Central memory CD4-positive, alpha-beta T cell (primary cell): ENCODE results near the gene ROR2.

Experiments used
- DNase-seq: peaks from one replicate; pipeline ENCODE4 v3.0.0; 2022

ROR2 gene

DNA sequence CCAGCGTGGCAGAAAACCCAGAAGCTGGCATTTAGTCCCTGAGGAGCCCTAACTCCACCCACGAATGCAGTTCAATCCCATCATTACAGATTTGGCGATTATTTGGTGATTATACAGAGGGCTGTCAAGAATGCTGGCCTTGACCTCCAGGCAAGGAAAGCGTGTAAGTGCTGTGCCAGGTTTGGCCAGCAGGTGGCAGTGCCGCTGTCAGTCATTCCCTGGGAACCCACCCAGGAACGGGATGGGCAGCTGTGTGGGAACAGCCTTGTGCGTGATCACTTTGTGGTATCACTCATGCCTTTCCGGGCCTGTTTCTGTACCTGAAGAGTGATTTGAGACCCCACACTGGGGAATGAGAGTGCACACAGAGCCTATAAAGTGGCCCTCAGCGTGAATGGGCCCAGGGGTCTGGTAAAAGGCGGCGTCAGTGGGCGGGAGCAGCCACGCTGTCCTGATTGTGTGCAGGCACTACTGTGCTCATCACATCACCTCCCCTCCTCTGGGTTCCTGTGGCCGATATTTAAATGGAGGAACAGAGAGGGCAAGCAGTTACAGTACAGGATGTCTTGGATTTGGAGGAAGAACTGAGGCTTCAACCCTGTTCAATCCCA, 215.6 kb downstream of the ROR2 start:
- no peak for DNase-seq

DNA sequence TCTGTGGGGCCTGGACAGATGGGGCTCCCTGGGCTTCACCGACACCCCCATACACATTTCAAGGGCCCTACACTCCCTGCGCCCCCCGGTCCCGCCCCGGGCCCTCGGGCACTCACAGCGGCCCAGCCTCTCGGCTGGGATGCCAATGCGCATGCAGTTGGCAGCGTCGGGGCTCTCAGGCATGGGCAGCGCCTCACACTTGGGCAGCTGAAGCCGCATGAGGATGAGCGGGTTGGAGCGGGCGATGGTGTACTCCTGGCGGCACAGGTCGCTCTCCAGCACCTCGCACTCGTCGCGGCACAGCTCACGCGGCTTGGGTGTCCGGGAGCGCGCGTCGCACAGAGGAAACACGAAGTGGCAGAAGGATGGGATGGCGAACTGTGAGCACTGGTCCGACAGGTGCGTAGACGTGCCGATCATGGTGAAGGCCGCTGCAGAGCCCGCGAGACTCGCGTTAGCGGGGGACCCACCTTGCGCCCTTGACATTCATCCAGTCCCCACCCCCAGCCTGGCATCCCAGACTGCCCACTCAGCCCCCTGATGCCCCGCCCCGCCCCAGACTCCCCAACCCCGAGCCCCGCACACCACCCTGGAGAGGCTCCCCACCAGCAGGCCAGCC, 216.9 kb downstream of the ROR2 start:
- no peak for DNase-seq

DNA sequence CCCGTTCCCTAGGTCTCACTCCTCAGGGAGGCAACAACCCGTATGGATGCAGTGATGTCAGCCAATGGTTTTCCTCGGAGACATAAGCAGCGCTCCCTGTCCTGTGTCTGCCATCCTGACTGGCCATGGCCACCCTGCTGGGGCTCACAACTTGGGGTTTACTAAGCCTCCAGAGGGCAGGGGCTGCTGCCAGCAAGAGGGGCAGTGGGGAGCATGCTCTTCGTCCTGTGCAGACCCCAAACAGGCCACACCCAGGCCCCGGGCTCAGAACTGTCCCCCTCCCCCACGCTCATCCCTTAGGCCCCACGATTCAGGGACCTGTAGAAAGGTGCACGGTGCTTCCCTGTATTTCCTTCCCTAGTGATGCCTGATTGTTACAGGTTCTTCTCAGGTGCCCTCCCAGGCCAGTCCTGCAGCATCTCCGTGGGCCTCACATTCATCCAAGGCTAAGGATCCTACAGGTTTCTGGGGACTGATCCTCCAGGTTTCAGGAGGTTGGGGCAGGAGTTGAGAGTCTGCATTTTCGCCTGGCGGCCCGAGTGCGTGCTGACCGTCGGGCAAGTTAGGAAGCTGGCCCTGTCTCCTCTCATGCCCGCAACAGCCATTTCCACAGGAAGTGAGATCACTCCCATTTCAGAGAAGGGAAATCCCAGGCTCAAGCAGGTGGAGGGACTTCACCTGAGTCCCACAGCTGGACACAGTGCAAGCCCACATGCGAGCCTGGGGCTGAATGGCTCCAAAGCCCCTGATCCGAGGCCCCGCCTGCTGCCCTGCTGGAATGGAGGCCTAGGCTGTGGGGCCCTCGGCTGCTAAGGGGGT, 217.6 kb downstream of the ROR2 start:
- no peak for DNase-seq

DNA sequence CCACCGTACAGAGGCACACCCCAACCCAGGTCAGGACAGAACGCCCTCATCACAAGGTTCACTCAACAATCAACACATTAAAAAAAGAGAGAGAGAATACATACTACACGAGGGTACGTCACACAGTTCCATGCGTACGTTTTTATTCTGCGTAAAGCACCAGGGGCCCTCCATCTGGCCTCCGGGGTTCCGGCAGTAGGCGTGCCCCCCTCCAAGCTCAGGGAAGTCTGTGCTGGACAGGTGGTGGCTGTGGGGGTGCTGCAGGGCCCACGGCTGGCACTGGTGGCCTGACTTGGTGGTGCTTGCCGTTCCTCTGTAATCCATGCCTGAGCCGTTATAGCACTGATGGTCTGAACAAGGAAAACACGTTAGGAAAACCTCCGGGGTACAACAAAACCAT, 219.2 kb downstream of the ROR2 start:
- DNase-seq: no peak

DNA sequence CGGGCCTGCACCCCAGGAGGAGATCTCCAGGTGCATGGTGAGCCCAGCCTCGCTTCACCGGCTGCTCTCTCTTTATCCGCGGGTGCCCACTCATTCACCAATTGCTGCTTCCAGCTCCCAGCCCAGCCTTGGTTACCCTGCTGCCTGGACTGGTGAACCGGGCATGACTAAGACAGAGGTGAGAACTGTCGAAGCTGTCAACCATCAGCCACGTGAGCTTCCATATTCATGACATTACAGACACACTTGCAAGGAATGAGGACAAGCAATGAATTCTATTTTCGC, 220.5 kb downstream of the ROR2 start:
- no peak for DNase-seq

DNA sequence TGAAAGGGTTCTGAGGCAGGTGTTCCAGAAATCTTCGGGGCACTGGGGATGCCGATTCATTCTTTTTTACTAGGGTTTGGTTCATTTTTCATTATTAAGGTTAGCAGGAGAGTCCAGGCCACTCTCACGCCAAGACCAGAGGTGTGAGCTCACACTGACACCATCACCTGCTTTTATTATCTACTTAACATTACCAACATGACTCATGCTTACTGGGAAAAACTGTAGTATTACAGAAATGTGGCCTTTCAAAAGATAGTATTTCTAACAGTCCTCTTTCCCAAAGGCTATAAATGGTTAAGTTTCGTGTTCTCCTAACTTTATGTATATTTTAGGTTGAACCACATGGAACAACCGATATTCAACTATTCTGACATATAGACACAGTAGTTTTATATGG, 222.1 kb downstream of the ROR2 start:
- DNase-seq: no peak

DNA sequence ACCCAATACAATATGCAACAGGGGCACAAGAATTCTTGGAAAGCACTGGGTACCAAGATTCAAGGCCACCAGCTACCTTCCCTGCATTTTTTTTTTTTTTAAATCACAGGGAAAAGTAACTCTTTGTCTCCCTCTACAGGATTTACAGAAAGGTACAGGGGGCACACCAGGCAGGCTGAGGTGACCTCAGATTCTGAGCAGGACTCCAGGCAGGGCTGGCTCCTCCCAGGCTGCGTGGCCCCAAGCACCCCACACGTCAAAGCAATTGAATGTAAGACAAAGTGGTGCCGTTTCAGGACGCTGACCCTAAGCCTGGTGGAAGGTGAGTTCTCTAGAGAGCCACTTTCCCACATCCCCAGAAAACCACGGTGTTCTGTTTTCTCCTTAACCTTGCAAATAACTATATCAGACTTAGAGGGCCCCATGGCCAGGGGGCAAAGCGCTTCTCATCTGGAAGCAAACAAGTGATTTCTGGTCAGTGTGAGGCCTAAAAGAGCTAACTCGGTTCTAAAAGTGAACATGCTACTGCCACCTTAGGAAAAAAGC, 222.6 kb downstream of the ROR2 start:
- peak; percentile 13 for DNase-seq

DNA sequence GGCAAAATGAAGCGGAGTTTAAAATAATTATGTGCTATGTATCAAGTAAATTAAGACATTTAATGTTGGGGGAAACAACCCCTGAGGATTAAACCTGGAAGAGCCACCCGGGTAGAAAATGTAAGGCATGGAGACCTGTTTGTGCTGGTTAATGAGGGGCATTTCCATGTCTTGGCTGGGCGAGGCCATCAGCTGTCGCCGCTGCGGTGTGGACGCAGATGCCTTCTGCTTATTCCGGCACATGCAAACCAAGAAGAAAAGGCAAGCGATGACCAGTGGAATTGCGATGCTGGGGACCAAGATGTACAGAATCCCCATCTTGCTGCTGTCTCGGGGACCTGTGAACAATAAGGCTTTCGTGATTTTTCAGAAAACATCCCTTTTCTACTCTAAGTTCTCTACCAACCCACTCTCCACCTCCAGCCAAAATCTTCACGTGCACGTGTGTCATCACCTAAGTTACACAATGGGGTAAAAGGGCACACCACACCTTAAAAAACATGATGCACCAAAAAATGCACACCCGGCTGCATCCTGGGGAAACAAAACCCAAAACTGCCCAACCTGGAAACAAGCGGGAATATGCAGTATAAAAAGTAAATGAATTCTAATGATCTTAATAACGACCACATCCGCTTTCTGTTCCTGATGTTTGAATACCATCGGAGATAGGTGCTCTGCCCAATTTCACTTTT, 223.5 kb downstream of the ROR2 start:
- DNase-seq: no peak

DNA sequence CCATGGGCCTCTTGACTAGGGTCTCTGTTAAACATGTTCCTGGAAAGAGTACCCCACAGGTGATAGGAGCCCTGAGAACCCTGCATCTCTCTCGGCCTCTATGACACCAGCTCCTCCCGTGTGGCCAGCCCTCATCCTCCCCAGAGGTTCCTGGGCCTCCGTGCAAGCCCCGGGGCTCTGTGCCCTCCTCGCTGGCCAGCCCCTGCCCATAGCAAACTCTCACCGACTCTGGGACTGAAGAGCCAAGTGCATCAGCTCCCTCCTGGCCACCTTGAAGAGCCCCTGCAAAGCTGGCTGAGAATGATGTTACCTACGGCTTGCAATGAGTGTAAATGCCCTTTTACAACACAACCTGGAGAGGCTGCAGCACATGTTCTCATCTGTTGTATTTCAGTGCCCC, 224.4 kb downstream of the ROR2 start:
- no peak for DNase-seq

DNA sequence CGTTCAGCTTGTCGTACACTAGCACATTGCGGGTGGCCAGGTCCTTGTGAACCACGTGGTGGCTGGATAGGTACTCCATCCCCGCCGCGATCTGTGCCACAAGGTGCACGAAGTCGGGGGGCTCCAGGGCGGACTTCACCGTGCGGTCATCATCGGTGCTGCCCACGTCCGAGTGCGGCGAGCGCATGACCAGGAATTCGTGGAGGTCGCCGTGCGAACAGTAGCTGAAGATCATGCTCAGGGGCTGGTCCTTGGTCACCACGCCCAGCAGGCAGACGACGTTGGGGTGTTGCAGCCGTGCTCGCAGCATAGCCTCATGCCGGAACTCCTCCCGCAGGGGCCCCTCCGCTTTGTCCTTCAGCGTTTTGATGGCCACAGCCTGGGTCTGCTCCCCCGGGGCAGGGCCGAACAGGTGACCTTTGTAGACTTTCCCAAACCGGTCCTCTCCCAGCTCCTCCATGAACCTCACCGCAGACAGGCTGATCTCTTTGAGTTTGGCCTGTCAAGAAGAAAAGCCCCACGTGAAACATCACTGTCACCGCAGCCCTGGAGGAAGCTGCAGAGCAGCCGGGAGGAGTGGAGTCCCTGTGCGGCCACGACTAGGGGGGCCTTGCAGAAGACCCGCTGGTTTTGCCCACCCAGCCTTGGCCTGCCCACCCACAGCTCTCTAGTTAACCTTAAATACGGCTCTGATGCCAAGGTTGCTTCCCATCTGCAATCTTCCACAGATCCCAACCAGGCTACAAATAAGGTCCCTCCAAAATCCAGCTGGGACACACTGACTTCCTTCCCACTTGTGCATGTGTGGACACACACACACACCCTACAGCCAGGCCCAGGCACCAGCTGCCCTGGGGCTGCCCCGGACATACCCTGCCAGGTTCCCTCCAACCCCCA, 225.2 kb downstream of the ROR2 start:
- DNase-seq: no peak

DNA sequence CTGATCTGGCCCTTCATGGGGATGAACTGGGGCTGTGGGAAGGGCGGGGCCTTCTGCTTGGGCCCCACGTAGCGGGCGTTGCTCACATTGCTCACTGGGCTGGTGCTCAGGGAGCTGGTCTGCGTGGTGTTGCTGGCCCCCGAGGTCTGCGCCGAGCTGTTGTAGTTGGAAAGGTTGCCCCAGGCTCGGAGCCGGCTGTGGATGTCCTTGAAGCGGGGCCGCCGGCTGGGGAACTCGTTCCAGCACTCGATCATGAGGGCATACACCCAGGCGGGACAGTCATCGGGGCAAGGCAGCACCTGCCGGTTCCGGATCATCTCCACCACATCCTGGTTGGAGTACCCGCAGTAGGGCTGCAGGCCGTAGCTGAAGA, 226.0 kb downstream of the ROR2 start:
- DNase-seq: no peak

DNA sequence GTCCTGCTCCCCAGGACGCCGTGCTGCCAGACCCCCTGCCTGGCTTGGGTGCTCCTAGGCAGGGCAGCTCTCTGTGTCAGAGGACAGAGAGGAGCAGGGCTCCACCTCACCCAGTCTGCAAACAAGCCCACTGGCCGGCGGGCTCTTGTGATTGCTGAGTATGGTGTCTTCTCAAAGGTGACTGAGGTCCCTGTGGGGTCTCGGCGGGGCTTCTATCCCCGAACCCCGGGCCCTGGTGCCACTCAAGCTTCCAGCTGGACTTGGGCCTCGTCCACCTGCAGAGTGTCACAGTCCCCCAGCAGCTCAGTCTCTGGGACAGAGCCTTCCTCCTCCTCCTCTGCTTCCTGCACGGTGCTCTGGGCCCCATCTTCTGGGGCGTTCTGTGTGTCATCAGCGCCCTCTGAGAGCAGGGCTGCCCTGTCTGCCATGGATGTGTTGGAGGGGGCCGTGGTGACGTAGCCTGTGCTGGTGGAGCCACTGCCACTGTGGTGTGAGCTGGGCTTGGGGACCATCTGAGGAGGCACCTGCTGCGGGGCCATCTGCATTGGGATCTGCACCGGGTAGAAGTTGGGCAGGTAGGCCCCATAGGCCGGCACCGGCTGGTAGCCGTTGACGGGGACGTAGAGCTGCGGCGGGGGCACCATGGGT, 226.5 kb downstream of the ROR2 start:
- DNase-seq: no peak

DNA sequence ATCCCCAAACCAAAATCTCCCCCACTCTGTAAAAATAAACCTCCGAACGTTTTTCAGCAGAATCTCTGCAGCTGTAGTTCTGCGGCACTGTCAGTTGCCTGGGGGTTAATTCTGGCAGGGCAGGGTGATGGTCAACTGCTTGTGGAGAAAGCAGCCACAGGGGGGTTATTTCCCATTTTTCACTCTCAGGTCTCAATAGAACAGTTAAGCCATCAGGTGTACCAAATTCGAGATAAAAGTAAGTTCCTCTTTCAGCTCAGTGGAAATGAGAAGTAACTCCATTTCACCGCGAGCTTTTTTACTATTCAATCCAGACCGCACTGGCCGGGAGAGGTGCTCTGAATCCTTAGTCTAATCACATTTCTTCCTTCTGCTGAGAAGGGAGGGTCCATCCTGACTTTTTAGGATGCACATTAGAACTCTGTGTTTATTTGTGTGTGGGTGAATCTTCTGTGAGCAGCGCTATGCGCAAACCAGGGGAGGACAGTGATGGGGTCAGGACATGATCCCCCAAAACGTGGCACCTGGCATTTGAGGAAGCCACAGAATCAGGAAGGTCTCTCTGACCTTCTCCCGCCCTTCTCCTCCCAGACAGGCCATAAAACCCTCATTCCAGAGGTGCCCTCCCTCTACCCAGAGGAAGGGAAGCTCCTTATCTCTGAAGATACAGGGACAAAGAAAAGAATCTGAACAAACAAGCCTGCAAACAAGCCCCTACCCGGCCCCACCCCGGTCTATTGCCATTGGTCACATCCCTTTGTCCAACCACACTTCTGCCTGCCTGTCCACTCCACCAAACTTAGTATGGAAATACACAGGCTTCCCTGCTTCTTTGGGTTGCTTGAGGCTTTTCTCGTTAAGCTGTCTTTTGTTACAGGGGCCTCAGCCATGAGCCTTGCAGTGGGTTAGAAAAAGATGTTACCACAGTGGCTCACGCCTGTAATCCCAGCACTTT, 229.0 kb downstream of the ROR2 start:
- no peak for DNase-seq

DNA sequence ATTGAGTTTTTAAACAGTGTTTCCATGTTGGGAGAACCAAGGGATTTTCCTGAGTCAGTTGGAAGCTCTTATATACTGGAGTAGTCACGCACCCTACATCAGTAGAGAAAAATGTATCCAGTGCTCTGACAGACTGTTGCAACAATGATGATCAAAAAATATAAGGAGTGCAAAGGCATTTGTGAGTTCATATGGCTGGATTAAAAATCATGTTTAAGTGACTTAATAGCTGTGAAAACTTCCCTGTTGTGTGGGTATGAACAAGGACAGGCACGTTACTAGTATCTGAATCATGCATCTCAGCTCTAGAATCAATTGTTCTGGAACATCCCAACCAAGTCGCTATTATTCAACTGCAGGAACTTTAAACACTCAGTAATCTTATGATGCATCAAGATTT, 229.7 kb downstream of the ROR2 start:
- no peak for DNase-seq

DNA sequence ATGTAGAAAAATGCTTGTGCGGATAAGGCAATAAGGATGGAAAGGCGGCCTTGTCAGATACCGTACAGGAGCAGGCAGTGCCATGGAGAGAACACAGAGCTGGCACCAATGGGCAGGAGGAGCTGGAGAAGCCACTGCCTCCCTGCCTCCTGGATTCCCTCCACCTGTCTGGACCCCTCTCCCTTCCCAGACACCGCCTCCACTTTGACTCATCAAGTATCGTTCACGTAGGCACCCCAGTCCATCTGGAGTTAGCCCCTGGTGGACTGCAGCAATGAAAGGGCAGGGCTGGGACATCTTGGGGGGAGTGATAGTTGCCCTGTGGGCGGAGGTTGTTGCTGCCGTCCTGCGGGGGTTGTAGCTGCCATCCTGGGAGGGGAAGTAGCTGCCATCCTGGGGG, 232.0 kb downstream of the ROR2 start:
- no peak for DNase-seq

DNA sequence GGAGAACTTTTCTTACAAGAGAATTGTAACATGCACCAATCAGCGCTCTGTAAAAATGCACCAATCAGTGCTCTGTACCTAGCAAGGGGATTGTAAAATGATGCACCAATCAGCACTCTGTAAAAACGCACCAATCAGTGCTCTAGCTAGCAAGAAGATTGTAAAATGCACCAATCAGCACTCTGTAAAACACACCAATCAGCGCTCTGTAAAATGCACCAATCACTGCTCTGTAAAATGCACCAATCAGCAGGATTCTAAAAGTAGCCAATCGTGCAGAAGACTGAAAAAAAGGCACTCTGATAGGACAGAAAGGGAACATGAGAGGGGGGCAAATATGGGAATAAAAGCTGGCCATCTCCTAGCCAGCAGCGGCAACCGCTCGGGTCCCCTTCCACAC, 233.2 kb downstream of the ROR2 start:
- DNase-seq: no peak

DNA sequence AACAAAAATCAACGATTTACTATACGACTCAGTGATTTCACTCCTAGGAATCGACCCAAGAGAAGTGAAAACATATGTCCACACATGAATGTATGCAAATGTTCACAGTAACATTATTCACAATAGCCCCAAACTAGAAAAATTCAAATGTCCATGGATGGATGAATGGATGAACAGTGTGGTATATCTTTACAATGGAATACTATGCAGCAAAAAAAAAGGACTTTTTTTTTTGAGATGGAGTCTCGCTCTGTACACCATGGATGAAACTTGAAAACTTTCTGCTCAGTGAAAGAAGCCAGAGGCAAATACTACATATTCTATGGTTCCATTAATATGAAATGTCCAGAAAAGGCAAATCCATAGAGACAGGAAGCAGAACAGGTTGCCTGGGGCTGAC, 233.8 kb downstream of the ROR2 start:
- no peak for DNase-seq

DNA sequence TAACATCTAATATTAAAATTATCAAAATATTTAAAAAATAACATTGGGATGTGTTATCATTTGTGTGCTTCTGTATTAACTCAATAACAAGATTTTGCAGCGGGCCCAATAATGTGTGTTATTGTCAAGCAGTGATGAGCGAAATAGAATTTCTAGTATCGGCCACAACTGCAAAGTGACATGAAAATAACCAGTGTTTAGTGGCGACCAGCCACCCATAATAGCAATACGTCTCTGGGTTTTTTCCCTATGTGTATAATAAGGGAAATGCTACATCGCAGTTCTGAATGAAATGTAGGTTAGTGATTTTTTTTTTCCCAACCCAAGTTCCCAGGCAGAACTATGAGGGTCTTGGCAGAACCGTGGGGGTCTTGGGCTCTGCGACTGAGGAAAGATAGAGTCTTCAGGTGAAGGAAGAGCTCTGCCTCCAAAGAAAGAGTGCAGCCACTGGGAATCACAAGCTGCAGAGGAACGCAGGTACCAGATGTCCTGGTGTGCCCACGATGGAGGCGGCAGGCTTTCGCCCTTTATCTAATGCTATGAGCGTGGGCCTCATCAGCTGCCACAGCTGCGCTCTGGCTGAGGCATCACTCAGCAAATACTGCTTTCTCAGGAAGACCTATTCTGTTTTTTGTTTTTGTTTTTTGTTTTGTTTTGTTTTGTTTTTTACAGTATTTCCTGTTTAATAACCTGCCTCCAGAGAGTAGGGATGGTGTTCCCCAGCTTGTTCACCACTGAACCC, 235.0 kb downstream of the ROR2 start:
- DNase-seq: no peak

DNA sequence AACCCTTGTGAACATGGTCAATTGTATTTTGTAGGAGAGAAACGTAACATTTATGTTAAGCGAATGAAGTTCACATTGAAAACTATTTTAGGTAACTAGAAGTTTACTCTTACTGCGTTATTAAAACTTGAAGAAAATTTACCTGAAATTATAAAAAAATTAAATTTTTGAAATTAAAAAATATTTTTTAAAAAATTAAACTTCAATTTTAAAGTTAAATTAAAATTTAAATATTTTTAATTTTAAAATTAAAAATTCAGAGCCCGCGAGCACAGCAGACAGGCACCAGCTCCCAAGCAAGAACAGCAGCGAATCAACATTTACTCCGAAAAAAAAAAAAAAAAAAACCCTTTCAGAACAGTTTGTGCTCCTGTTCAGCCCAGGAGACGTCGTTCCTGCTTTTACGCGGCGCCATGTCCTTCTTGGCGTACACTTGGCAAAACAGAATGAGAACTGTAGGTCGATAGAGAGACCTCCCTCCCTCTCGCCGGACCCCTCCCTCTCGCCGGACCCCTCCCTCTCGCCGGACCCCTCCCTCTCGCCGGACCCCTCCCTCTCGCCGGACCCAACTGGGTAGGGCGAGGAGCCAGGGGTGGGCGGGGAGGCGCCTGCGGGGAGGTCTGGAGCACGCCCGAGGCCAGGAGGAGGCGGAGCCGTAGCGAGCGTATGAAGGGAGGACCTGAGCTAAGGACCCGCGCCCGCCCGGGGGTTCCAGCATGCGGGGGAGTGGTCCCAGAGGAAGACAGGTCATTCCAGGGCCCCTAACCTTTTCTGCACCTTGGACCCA, 235.8 kb downstream of the ROR2 start:
- no peak for DNase-seq
